HG03135 (cell line): Measurements from ENCODE around the gene RELB.

Experiments
- ATAC-seq: cut with Tn5 transposase; IDR thresholded peaks from one replicate; pipeline ENCODE4 v1.9.1; 2021; ENCODE audit warnings: mild to moderate bottlenecking, moderate library complexity; ENCODE audit not compliant: unreplicated experiment

RELB gene

GRCh38 chr19:45057444-45057843 lies 56.2 kb downstream of the RELB start:
- ATAC-seq = no peak

GRCh38 chr19:45058622-45059159 lies 57.4 kb downstream of the RELB start:
- ATAC-seq = no peak

- ATAC-seq = peak; percentile 57
Observed at GRCh38 chr19:45059258-45059965, 58.1 kb downstream of the RELB start.

- ATAC-seq = no peak
Observed at GRCh38 chr19:45061965-45062364, 60.7 kb downstream of the RELB start.

- no peak for ATAC-seq
Observed at GRCh38 chr19:45063851-45064801, 62.9 kb downstream of the RELB start.

- no peak for ATAC-seq
Observed at GRCh38 chr19:45066921-45067661, 65.8 kb downstream of the RELB start.

GRCh38 chr19:45068041-45068440 lies 66.8 kb downstream of the RELB start:
- no peak for ATAC-seq

- no peak for ATAC-seq
Observed at GRCh38 chr19:45069056-45069455, 67.8 kb downstream of the RELB start.

- ATAC-seq = no peak
Observed at GRCh38 chr19:45070214-45070613, 69.0 kb downstream of the RELB start.

GRCh38 chr19:45070861-45071544 lies 69.7 kb downstream of the RELB start:
- no peak for ATAC-seq

- ATAC-seq = no peak
Observed at GRCh38 chr19:45071545-45071938, 70.3 kb downstream of the RELB start.

GRCh38 chr19:45071969-45072790 lies 70.9 kb downstream of the RELB start:
- ATAC-seq = no peak

GRCh38 chr19:45074744-45075300 lies 73.6 kb downstream of the RELB start:
- ATAC-seq = no peak

- peak; percentile 50 for ATAC-seq
Observed at GRCh38 chr19:45075301-45076028, 74.2 kb downstream of the RELB start.

- ATAC-seq = no peak
Observed at GRCh38 chr19:45076029-45076850, 75.0 kb downstream of the RELB start, which contains the start of gene ZNF296. TSS of gene ZNF296 (minus strand) at chr19:45076478. CDS start at chr19:45076373, 105 bp downstream.

GRCh38 chr19:45076851-45077730 lies 75.8 kb downstream of the RELB start:
- no peak for ATAC-seq
